Measurements from ENCODE around the gene LAMA2. TPM values are rescaled to one million over a fixed set of nuclear protein-coding genes. Genes with fewer than 3 reads are reported as not detected.

Gene LAMA2
- polyA plus RNA-seq, 1 of the 3 experiments (the other 2 are of a cell fraction), result 0.92 TPM

- Histone ChIP-seq H3K9ac (no peak overlapping the region), H3K9me3 (no peaks in the 10 kb centered on the region), H3K9me2 (no peaks in the 10 kb centered on the region), H4K20me1 (ENCODE audit: insufficient read depth) (no peaks in the 10 kb centered on the region), H3F3A (replicated peaks; ENCODE audit: insufficient read depth) (no peaks in the 10 kb centered on the region), H3K4me1 (ENCODE audit: control insufficient read depth in 1 of 2, insufficient read depth in 2 of 2, low read depth in 1 of 2, low read length in 1 of 2) (no peaks in the 10 kb centered on the region), H2AFZ (ENCODE audit: low read depth) (no peak overlapping the region), H3K36me3 (replicated peaks in 1 of 2; ENCODE audit: control insufficient read depth in 1 of 2, insufficient read depth in 2 of 2, low read length in 1 of 2) (no peaks in the 10 kb centered on the region), H3K4me3 (ENCODE audit: low read depth in 2 of 2, low read length in 1 of 2) (no peak overlapping the region), H3K4me2 (no peak overlapping the region), H3K27ac (ENCODE audit: low read depth in 2 of 2, low read length in 1 of 2) (no peak overlapping the region), H3K79me2 (ENCODE audit: insufficient read depth) (no peaks in the 10 kb centered on the region), H3K27me3 (ENCODE audit: insufficient read depth) (peaks cover 5% of the 10 kb centered on the region; the same call in 1 of the 2 replicates)
- WGBS (ENCODE audit: low lambda C conversion rate), result 7% methylated on average over 2 of the region's 2 CpGs
- ChIA-PET POLR2A (no interaction called here), CTCF (interaction anchor here (0.6 kb wide), 1 partner anchor 14 kb away, joined by 3 read pairs; no protein-coding TSS in a partner anchor)
- TF ChIP-seq RXRA (IDR thresholded peaks at IDR 0.05; ENCODE audit: borderline replicate concordance, low read depth) (no peak), ELF1 (IDR thresholded peaks at IDR 0.05) (no peak), USF1 (IDR thresholded peaks at IDR 0.05; ENCODE audit: borderline replicate concordance, low read depth) (no peak), TCF12 (IDR thresholded peaks at IDR 0.05) (no peak), ZBTB33 (IDR thresholded peaks at IDR 0.05; ENCODE audit: borderline replicate concordance, low read depth) (no peak), MAX (IDR thresholded peaks at IDR 0.05; ENCODE audit: low read depth) (no peak), FOXM1 (IDR thresholded peaks at IDR 0.05; ENCODE audit: low read depth) (no peak), SIN3A (IDR thresholded peaks at IDR 0.05; ENCODE audit: borderline replicate concordance, low read depth, low read length) (no peak), EP300 (IDR thresholded peaks at IDR 0.05; ENCODE audit: borderline replicate concordance in 1 of 2, low read depth in 1 of 2, low read length in 1 of 2) (no peak), GATA2 (CRISPR knock-in tag; IDR thresholded peaks at IDR 0.05) (no peak)
- DNase-seq, result no peak
Observed at GRCh38 chr6:129356129-129356528, 473.2 kb downstream of the LAMA2 start.

- CTCF ChIA-PET, result interaction anchor here (1.3 to 1.6 kb wide), 2 partner anchors 10 to 12 kb away, joined by 3 to 10 read pairs; no protein-coding TSS in a partner anchor
- H3K4me2 ChIP-seq, result no peak overlapping the region
- 18% methylated on average over 2 of the region's 2 CpGs for WGBS (ENCODE audit: low lambda C conversion rate)
- POLR2A ChIA-PET, result no interaction called here
- no peaks in the 10 kb centered on the region for H3F3A ChIP-seq (replicated peaks; ENCODE audit: insufficient read depth)
- DNase-seq, result no peak
- no peaks in the 10 kb centered on the region for H3K9me2 ChIP-seq
- H3K27me3 ChIP-seq (ENCODE audit: insufficient read depth), result peaks cover 5% of the 10 kb centered on the region; the same call in 1 of the 2 replicates
- H3K36me3 ChIP-seq (replicated peaks in 1 of 2; ENCODE audit: control insufficient read depth in 1 of 2, insufficient read depth in 2 of 2, low read length in 1 of 2), result no peaks in the 10 kb centered on the region
- H3K27ac ChIP-seq (ENCODE audit: low read depth in 2 of 2, low read length in 1 of 2), result no peak overlapping the region
- H3K9ac ChIP-seq, result no peak overlapping the region
- no peaks in the 10 kb centered on the region for H3K79me2 ChIP-seq (ENCODE audit: insufficient read depth)
- TF ChIP-seq RXRA (IDR thresholded peaks at IDR 0.05; ENCODE audit: borderline replicate concordance, low read depth) (no peak), RCOR1 (IDR thresholded peaks at IDR 0.05; ENCODE audit: low read length) (no peak)
- no peak overlapping the region for H3K4me3 ChIP-seq (ENCODE audit: low read depth in 2 of 2, low read length in 1 of 2)
- no peaks in the 10 kb centered on the region for H4K20me1 ChIP-seq (ENCODE audit: insufficient read depth)
- H3K4me1 ChIP-seq (ENCODE audit: control insufficient read depth in 1 of 2, insufficient read depth in 2 of 2, low read depth in 1 of 2, low read length in 1 of 2), result no peaks in the 10 kb centered on the region
- no peaks in the 10 kb centered on the region for H3K9me3 ChIP-seq
- H2AFZ ChIP-seq (ENCODE audit: low read depth), result no peak overlapping the region
Observed at GRCh38 chr6:129359811-129360681, 477.1 kb downstream of the LAMA2 start.

Measured in SK-N-SH (cell line).